ENCODE results near the gene KRT7.

The KRT7 gene

DNA sequence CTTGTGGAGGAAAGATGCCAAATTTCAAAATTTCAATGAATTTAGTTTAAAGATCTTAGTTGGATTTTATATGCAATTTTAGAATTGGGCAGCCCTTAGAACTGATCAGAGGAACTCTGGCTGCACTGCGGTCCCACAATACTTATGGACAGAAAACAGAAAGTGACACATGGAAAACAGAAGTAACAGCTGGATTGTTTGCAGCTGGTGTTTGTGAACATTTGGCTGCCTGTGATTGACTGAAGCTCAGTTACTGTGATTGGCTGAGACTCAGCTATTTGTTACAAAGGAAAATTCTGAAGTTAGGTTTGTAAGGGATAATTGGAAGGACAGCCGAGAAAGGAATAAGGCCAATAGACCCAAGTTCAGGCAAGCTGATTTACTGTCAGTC, 31.4 kb downstream of the KRT7 start:
- TF ChIP-seq POLR2AphosphoS5 (IDR thresholded peaks at IDR 0.05; ENCODE audit: low read depth, low read length) (no peak), TAF1 (IDR thresholded peaks at IDR 0.05; ENCODE audit: borderline replicate concordance, insufficient read depth, low read length) (no peak), SIN3A (IDR thresholded peaks at IDR 0.05; ENCODE audit: borderline replicate concordance, insufficient read depth, low read length) (no peak)

DNA sequence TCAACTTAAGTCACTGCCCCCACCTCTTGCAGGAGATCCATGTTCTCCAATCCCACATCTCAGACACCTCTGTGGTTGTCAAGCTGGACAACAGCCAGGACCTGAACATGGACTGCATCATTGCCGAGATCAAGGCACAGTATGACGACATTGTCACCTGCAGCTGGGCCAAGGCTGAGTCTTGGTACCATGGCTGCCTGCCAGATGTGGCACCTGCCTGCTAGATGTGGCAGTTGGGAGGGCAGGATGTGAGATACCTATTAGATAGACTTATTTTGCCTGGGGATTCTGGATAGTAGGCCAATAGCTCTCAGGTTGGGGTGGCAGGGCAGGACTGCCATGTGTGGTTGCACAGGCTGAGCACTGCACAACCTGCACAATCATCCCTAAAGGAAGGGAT, 33.5 kb downstream of the KRT7 start:
- TF ChIP-seq, protein P1, sequence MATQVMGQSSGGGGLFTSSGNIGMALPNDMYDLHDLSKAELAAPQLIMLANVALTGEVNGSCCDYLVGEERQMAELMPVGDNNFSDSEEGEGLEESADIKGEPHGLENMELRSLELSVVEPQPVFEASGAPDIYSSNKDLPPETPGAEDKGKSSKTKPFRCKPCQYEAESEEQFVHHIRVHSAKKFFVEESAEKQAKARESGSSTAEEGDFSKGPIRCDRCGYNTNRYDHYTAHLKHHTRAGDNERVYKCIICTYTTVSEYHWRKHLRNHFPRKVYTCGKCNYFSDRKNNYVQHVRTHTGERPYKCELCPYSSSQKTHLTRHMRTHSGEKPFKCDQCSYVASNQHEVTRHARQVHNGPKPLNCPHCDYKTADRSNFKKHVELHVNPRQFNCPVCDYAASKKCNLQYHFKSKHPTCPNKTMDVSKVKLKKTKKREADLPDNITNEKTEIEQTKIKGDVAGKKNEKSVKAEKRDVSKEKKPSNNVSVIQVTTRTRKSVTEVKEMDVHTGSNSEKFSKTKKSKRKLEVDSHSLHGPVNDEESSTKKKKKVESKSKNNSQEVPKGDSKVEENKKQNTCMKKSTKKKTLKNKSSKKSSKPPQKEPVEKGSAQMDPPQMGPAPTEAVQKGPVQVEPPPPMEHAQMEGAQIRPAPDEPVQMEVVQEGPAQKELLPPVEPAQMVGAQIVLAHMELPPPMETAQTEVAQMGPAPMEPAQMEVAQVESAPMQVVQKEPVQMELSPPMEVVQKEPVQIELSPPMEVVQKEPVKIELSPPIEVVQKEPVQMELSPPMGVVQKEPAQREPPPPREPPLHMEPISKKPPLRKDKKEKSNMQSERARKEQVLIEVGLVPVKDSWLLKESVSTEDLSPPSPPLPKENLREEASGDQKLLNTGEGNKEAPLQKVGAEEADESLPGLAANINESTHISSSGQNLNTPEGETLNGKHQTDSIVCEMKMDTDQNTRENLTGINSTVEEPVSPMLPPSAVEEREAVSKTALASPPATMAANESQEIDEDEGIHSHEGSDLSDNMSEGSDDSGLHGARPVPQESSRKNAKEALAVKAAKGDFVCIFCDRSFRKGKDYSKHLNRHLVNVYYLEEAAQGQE (IDR thresholded peaks at IDR 0.05; ENCODE audit: insufficient read depth in 1 of 2, low read depth in 2 of 2, low read length in 2 of 2) = no peak
- TF ChIP-seq SIN3A (IDR thresholded peaks at IDR 0.05; ENCODE audit: borderline replicate concordance, insufficient read depth, low read length) (no peak), FOXP2 (optimal IDR thresholded peaks at IDR 0.05; ENCODE audit: borderline replicate concordance, extremely low read depth, extremely low read length, insufficient read depth) (no peak), TAF1 (IDR thresholded peaks at IDR 0.05; ENCODE audit: borderline replicate concordance, insufficient read depth, low read length) (no peak), POLR2AphosphoS5 (IDR thresholded peaks at IDR 0.05; ENCODE audit: low read depth, low read length) (no peak)

DNA sequence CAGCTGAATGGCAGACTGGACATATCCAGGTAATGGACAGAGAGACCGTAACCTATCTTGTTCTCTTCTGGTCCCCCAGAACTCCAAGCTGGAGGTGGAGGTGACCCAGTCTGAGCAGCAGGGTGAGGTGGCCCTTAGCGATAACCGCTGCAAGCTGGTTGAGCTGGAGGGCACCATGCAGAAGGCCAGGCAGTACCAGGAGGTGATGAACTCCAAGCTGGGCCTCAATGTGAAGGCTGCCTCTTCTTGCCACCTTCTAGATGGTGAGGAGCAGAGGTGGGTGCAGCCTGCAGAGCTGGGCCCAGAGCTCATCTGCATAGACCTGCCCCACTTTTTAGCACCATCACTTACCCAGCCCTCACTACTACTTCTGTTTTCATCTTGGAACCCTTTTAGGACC, 34.2 kb downstream of the KRT7 start:
- TF ChIP-seq POLR2AphosphoS5 (IDR thresholded peaks at IDR 0.05; ENCODE audit: low read depth, low read length) (no peak), FOXP2 (optimal IDR thresholded peaks at IDR 0.05; ENCODE audit: borderline replicate concordance, extremely low read depth, extremely low read length, insufficient read depth) (no peak), SIN3A (IDR thresholded peaks at IDR 0.05; ENCODE audit: borderline replicate concordance, insufficient read depth, low read length) (no peak), TAF1 (IDR thresholded peaks at IDR 0.05; ENCODE audit: borderline replicate concordance, insufficient read depth, low read length) (no peak)
- TF ChIP-seq, protein P1 (IDR thresholded peaks at IDR 0.05; ENCODE audit: insufficient read depth in 1 of 2, low read depth in 2 of 2, low read length in 2 of 2) = no peak

DNA sequence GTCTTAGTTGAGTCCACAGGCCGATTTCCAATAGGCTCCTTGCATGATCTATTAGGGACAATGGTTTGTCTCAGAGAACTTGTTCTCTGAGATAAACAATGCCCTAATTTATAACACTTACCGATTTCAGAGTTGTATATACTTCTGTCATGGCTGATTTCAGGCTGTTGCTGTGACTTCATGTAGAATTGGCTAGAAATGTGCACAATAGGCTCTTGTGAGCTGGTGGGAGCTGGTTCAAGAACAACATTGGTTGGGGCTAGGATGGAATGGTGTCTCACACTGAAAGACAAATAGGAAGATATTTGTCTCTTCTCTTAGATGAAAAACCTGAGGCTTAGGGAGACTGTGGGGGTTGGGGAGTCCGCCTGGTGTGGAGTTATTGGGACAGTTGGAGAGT, 34.7 kb downstream of the KRT7 start:
- TF ChIP-seq SIN3A (IDR thresholded peaks at IDR 0.05; ENCODE audit: borderline replicate concordance, insufficient read depth, low read length) (no peak), FOXP2 (optimal IDR thresholded peaks at IDR 0.05; ENCODE audit: borderline replicate concordance, extremely low read depth, extremely low read length, insufficient read depth) (no peak), POLR2AphosphoS5 (IDR thresholded peaks at IDR 0.05; ENCODE audit: low read depth, low read length) (no peak), TAF1 (IDR thresholded peaks at IDR 0.05; ENCODE audit: borderline replicate concordance, insufficient read depth, low read length) (no peak)
- TF ChIP-seq, protein P1 (IDR thresholded peaks at IDR 0.05; ENCODE audit: insufficient read depth in 1 of 2, low read depth in 2 of 2, low read length in 2 of 2) = no peak

DNA sequence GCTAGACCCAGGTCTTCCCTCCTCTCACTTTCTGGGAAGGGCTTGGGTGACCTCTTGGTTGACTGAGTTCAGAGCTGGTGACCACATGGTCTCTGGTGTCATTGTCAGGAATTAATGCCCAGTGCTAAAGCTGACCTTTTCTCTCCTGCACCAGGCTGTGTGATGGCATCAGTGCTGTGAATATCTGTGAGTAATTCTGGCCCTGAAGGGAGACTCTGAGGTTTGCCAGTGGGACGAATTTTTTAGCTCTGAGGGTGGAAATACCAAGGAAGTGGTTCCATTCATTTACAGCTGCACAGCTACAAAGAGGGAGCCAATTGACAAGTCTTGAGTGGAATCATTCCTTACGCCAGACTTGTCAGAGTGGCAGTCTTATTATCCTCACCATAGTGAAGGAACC, 35.2 kb downstream of the KRT7 start:
- no peak for TF ChIP-seq SIN3A (IDR thresholded peaks at IDR 0.05; ENCODE audit: borderline replicate concordance, insufficient read depth, low read length)

DNA sequence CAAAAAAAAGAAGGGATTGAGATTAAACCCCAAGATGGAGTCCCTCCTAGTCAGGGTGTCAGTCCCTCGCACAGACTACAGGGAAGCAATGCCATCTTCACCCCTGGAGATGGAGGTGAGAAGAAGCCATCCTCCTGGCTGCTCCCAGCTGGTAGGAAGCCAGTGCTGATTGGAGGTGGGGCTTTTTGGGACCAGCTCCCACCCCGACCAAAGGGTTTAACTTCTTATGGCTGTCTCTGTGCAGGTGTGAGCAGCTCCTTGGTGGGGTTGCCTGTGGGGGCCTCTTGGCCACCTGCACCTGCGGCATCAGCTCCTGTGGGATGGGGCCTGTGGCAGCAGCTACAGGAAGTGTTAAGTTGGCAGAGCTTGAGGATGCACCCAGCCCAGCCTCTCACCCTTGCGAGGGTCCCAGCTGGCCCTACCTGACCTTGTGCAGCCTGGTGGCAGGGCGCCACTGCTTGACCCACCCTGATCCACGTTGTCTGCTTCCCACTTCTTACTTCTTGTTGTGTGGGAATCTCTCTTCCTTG, 37.6 kb downstream of the KRT7 start:
- no peak for TF ChIP-seq TAF1 (IDR thresholded peaks at IDR 0.05; ENCODE audit: borderline replicate concordance, insufficient read depth, low read length)
- TF ChIP-seq SIN3A (IDR thresholded peaks at IDR 0.05; ENCODE audit: borderline replicate concordance, insufficient read depth, low read length) = no peak
- TF ChIP-seq, protein P1 (IDR thresholded peaks at IDR 0.05; ENCODE audit: insufficient read depth in 1 of 2, low read depth in 2 of 2, low read length in 2 of 2) = no peak
- TF ChIP-seq FOXP2 (optimal IDR thresholded peaks at IDR 0.05; ENCODE audit: borderline replicate concordance, extremely low read depth, extremely low read length, insufficient read depth) = no peak
- no peak for TF ChIP-seq POLR2AphosphoS5 (IDR thresholded peaks at IDR 0.05; ENCODE audit: low read depth, low read length)
